Stimulated activated CD4-positive, alpha-beta T cell treated with anti-CD3 and anti-CD28 coated beads, Interleukin-15, amount 100 ng/mL, for 48 hours (primary cell): ENCODE results near the gene NFIB.

Experiments
- DNase-seq, 2 donors: peaks; one replicate each; pipeline ENCODE4 v3.0.0-alpha.2; 2020; ENCODE audit warnings: low read depth in 2 of 2

The NFIB gene

DNA sequence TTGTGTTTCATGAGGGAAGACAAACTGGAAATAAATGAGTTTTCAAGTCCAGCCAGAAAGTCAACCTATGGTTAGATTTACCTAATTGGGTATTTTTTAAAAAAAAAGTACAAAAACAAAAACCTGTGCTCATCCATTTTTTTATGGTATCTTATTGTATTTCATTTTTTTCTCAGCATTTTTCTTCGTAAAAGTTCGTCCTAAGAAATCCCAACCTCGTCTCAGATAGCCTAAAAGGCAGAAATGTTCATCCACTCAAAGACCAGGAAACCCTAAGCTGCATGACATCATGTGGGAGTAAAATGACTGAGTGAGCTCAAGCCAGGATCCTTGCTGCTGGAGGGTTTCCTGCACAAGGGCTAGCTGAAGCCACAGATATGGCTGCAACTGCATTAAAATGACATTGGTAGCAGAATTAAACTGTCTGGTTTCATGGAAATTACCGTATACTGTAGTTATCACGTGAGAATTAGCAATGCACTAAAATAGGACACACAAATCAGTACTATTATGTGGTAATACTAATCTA, 70.4 kb downstream of the NFIB start:
- no peak for DNase-seq

- DNase-seq = no peak
Observed at GRCh38 chr9:14242150-14242805, 71.7 kb downstream of the NFIB start.

- DNase-seq = no peak
Observed at GRCh38 chr9:14240537-14240936, 73.4 kb downstream of the NFIB start.

GRCh38 chr9:14238518-14238917, 75.4 kb downstream of the NFIB start:
- DNase-seq = no peak

GRCh38 chr9:14238079-14238478, 75.9 kb downstream of the NFIB start:
- no peak for DNase-seq

- no peak for DNase-seq
Observed at GRCh38 chr9:14236591-14236990, 77.3 kb downstream of the NFIB start.

- DNase-seq = no peak
Observed at GRCh38 chr9:14232111-14232510, 81.8 kb downstream of the NFIB start.

DNA sequence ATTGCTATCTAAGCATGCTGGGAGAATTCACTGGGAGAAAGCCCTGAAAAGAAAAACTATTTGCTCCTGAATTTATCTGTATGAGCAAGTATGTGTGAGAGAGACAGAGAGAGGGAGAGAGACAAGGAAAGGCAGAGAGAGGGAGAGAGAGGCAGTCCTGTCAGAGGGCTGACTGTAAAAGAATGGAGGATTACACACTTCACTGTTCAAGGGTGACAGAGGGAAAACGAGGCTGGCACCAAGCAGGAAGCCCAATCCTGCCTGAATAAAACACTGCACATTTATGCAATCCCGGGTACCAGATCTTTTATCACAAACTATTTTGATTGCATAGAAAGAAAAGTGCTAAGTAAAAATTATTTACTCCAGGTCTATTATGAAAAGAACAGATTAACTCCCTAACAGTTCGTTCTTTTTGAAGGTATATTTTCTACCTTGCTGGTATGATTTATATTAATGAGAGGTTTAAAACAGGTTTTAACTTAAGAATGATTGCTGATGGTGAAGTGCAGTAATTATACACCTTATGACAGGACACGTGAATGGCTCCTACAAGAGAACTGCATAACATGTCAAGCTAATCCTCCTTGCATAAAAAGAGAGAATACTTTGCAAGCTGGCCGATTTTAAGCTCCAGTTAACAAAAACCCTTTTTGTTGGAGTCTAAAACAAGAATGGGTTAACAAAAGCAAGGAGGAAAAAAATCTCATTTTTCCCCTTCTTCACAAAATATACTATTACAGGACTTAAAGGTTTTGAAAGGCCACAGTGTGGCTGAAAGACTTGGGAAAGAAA, 82.5 kb downstream of the NFIB start:
- DNase-seq = no peak

GRCh38 chr9:14228602-14229001, 85.3 kb downstream of the NFIB start:
- no peak for DNase-seq

DNA sequence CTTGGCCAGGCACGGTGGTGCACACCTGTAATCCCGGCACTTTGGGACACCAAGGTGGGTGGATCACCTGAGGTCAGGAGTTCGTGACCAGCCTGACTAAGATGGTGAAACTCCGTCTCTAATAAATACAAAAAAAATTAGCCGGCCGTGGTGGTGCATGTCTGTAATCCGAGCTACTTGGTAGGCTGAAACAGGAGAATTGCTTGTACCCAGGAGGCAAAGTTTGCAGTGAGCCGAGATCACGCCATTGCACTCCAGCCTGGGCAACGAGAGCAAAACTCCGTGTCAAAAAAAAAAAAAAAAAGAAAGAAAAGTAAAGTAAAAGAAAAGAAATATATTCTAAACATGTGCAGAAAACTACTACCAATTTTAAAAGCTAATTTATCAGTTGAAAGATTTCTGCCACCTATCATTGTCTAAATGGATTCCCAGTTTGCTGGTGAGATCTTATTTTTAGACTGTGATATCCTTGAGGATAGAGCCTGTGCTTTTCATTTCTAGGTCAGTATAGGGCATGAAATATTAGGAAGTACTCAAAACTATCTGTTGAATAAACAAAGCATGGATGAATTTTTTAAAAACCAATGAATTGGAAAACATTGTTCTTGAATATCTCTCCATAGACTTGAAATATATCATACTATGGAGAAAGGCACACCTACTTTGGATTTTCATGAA, 86.9 kb downstream of the NFIB start:
- DNase-seq = no peak

DNA sequence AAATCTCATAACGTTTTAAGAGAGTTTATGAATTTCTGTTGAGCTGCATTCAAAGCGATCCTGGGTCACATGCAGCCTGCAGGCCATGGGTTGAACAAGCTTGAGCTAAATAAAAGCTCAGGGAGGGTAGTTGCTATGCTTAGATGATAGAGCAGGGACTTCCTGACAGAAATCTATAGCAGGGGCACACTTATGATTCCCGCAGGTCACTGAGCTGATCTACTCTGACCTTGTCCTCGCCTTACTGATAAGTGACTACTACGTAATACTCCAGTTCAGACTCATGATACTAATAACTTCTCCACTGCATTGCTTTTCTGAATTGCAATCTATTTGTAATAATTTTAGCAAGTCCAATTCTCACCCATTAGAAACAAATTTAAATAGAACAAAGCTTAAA, 90.9 kb downstream of the NFIB start:
- DNase-seq = no peak

- no peak for DNase-seq
Observed at GRCh38 chr9:14222149-14222835, 91.6 kb downstream of the NFIB start.

DNA sequence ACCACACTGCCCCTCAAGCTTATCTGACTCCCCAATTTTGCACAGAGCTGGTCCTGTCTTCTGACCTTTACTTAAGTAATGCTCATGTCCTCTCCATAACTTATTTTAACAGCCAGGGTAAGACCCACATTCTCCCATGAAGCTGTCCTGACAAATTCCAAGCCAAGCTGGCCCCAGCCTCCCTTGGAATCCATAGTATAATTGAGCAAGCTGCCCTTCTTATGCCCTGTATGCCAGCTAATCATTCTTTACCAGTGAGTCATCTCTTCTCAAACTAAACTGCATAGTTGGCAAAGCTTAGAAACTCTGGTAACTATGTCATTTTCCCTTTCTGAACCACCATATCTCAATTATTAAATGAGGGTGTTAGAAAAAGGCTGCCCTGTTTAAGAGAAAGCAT, 92.4 kb downstream of the NFIB start:
- DNase-seq = no peak

DNA sequence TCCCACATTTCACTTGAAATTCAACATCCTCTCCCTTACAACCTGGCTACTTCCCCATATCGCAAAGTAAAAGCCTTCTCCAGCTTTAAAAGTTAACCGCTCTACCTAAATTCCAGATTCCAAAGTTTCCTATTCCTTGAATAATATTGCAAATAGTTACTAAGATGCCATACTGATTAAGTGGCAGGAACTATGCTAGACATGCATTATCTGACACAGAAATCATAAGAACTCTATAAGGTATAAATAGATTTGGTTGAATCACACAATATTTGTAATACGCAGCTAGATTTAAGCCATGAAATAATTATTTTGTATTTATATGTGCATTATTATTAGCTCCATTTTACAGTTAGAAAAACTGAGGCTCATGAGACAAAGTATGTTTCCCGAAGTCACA, 92.8 kb downstream of the NFIB start:
- no peak for DNase-seq

DNA sequence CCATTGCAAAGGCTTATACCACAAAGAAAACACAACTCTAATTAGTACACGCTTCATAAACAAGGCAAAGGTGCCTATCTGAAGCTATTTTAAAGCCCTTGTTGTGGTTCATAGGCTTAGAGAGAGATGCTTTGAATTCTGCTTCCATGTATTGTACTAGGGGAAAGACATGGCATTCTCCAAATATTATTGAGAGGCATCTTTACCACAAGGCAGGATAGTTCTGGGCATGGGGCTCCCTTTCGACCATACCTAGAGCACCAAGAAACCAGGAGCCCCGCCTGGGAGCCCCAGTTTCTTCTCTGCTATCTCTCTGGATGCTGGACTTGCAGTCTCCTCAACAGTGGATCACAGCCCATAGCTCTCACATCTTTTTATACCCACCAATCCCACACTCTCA, 93.7 kb downstream of the NFIB start:
- DNase-seq = no peak

DNA sequence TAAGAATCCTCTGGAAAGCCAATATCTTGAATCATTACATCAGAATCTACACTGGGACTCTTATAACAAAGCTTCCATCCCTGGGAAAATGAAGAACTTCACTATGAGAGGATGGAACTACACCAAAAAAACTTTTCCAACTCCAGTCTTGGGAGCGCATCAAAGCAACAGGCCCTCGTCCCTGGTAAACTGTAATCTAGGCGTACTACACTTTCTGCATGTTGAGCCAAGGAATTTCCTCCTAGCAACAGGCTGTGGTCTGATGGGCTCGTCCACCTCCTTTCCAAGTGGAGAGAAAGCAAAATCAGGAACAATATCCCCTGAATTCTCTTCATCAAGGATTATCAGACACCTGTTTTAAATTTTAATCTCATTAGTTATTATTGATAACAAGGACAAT, 94.1 kb downstream of the NFIB start:
- DNase-seq = no peak

DNA sequence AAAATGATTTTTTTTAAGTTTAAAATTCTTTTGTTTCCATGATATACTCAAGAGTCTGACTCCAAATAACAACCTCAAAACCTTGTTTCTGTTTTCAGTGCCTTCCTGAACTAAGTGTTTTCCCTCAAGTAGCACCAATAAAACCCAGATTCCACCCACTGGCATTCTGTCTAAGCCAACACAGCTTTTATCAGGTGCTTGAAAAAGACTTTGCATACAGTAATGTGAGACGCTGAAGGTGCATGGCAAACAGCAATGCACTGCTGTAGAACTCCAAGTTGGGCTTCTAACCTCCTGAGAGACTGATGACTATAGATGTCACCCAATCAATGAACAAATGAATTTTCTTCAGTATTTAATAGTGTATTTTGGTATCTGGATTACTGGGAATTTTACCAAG, 95.7 kb downstream of the NFIB start:
- DNase-seq = no peak

DNA sequence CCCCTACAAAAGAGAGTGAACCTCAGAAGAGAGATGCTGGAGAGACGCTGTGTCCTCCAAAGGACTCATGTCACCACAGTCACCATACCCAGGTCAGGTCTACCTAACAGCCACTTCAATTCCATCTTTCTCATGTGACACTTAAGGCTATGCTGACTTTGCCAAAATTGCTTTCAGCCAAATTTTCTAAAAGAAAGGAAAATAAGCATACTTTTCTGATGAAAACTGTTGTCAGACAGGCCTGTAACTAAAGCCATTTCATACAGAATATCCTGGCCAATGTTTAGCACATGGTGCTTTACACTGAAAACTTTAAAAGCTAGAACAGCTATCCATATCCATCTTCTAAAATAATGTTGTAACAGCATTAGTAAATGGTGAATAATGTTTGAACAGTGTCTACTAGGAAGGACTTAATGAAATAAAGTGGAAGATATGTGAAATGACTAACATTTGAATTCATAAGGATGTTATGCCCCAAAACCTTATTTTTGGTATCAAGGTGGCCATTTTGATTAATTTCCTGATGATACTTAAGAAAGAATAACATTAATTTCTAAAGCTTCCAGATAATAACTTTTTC, 97.2 kb downstream of the NFIB start:
- DNase-seq = no peak

- no peak for DNase-seq
Observed at GRCh38 chr9:14215614-14216013, 98.3 kb downstream of the NFIB start.

GRCh38 chr9:14214693-14215092, 99.2 kb downstream of the NFIB start:
- DNase-seq = no peak

DNA sequence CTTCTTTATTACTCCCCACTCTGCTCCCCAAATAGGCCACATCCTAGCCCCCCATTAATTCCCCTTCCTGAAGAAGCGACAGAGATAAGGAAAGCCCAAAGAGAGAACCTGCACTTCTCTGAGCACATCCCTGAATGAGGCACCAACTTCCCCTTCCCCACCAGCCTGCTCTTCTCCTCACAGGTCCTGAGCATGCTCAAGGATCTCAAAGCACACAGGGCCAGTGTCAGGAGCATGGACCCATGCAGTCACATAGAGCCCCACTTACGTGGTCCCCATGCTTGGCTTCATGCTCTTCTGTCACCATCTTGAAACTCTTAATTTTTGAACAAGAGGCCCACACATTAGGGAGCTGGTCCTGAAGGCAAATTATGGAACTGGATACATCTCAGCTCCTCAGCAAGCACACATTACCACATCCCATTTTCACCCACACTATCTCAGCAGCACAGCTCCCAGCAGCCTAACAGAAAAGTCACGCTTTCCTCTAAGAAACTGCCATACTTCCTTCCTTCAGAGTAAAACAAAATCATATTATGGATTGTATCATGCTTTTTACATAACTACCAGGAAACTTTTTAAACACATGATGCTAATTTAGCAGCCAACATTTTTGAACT, 99.8 kb downstream of the NFIB start:
- DNase-seq = no peak
